Mesendoderm (in vitro differentiated cells): Measurements from ENCODE around the gene HACD3.

Experiments used
- DNase-seq: peaks from one replicate; pipeline ENCODE4 v3.0.0; 2013
- H2AK5ac ChIP-seq: 2 replicates; pipeline ENCODE4 v1.6.1; 2013; ENCODE audit warnings: low read length, inconsistent platforms
- H2BK120ac ChIP-seq: 2 replicates; pipeline ENCODE4 v1.6.1; 2013; ENCODE audit warnings: low read depth, mild to moderate bottlenecking, low read length, moderate library complexity, mixed read lengths
- H2BK15ac ChIP-seq: replicated peaks from 2 replicates; pipeline ENCODE4 v1.6.1; 2013; ENCODE audit warnings: low read depth, mild to moderate bottlenecking, moderate library complexity
- H2BK5ac ChIP-seq: 2 replicates; pipeline ENCODE4 v1.6.1; 2013; ENCODE audit warnings: low read length, inconsistent platforms
- H3K18ac ChIP-seq: 2 replicates; pipeline ENCODE4 v1.6.1; 2013; ENCODE audit warnings: mild to moderate bottlenecking, low read length, mixed read lengths
- H3K23ac ChIP-seq: one replicate; pipeline ENCODE4 v1.6.1; 2013; ENCODE audit warnings: low read length
- H3K27ac ChIP-seq: 2 replicates; pipeline ENCODE4 v1.5.1; 2013; ENCODE audit warnings: low read depth, mild to moderate bottlenecking, inconsistent platforms, low read length, moderate library complexity
- H3K27me3 ChIP-seq: 2 replicates; pipeline ENCODE4 v1.6.1; 2013; ENCODE audit warnings: low read length, control low read depth, mild to moderate bottlenecking, inconsistent platforms; ENCODE audit not compliant: insufficient read depth, poor library complexity
- H3K36me3 ChIP-seq: 2 replicates; pipeline ENCODE4 v1.6.1; 2013; ENCODE audit warnings: low read length, inconsistent platforms; ENCODE audit not compliant: control insufficient read depth, insufficient read depth
- H3K4ac ChIP-seq: one replicate; pipeline ENCODE4 v1.6.1; 2013; ENCODE audit warnings: low read depth, mild to moderate bottlenecking, low read length, moderate library complexity
- H3K4me1 ChIP-seq: 2 replicates; pipeline ENCODE4 v1.6.1; 2013; ENCODE audit warnings: low read depth, low read length, inconsistent platforms; ENCODE audit not compliant: control insufficient read depth
- H3K4me2 ChIP-seq: 2 replicates; pipeline ENCODE4 v1.6.1; 2013; ENCODE audit warnings: low read length
- H3K4me3 ChIP-seq: 2 replicates; pipeline ENCODE4 v1.5.1; 2013; ENCODE audit warnings: mild to moderate bottlenecking, low read length
- H3K56ac ChIP-seq: one replicate; pipeline ENCODE4 v1.6.1; 2013; ENCODE audit warnings: low read length
- H3K79me1 ChIP-seq: 2 replicates; pipeline ENCODE4 v1.6.1; 2013; ENCODE audit warnings: low read length, inconsistent platforms
- H3K79me2 ChIP-seq: 2 replicates; pipeline ENCODE4 v1.6.1; 2013; ENCODE audit warnings: mild to moderate bottlenecking, low read length; ENCODE audit not compliant: control insufficient read depth, insufficient read depth
- H3K9ac ChIP-seq: 2 replicates; pipeline ENCODE4 v1.6.1; 2013; ENCODE audit warnings: low read length, inconsistent platforms
- H4K5ac ChIP-seq: one replicate; pipeline ENCODE4 v1.6.1; 2013; ENCODE audit warnings: low read length
- H4K8ac ChIP-seq: one replicate; pipeline ENCODE4 v1.6.1; 2013; ENCODE audit warnings: low read depth, mild to moderate bottlenecking, control low read depth, low read length, moderate library complexity
- WGBS: extraction: QIAGEN DNeasy Blood & Tissue Kit; methylation state at CpG from one replicate; pipeline ENCODE4 v1.1.7; 2013; ENCODE audit warnings: low lambda C conversion rate, missing lambda C conversion rate; ENCODE audit not compliant: insufficient coverage; ENCODE audit errors: extremely low coverage; 5-methylcytosine and 5-hydroxymethylcytosine counted together

The HACD3 gene

GRCh38 chr15:65584241-65584640 is 54.0 kb downstream of the HACD3 start:
- Histone ChIP-seq H3K36me3 (peaks cover 1% of the 10 kb centered on the region), H4K5ac (no peak overlapping the region), H3K27me3 (no peaks in the 10 kb centered on the region), H3K4me1 (no peaks in the 10 kb centered on the region), H3K79me1 (no peaks in the 10 kb centered on the region), H3K4me3 (no peak overlapping the region), H3K18ac (no peak overlapping the region), H3K4ac (no peak overlapping the region), H3K27ac (no peak overlapping the region), H3K79me2 (no peaks in the 10 kb centered on the region), H2AK5ac (no peak overlapping the region), H4K8ac (no peak overlapping the region), H3K4me2 (no peak overlapping the region), H3K56ac (no peak overlapping the region), H3K23ac (no peak overlapping the region), H2BK5ac (no peak overlapping the region), H2BK120ac (no peak overlapping the region), H2BK15ac (no peak overlapping the region), H3K9ac (no peak overlapping the region)
- DNase-seq, result no peak

- H3K18ac ChIP-seq, result no peak overlapping the region
- H3K27ac ChIP-seq, result no peak overlapping the region
- H2BK15ac ChIP-seq, result no peak overlapping the region
- no peak overlapping the region for H2AK5ac ChIP-seq
- no peaks in the 10 kb centered on the region for H3K79me2 ChIP-seq
- H2BK5ac ChIP-seq, result no peak overlapping the region
- no peak overlapping the region for H2BK120ac ChIP-seq
- H3K36me3 ChIP-seq, result peaks cover 3% of the 10 kb centered on the region
- WGBS, result no CpG with 5 or more reads among the region's 1 CpG
- no peak overlapping the region for H3K56ac ChIP-seq
- no peak overlapping the region for H3K23ac ChIP-seq
- H3K79me1 ChIP-seq, result no peaks in the 10 kb centered on the region
- no peak overlapping the region for H4K5ac ChIP-seq
- no peak overlapping the region for H3K4me2 ChIP-seq
- H3K4ac ChIP-seq, result no peak overlapping the region
- H3K4me1 ChIP-seq, result no peaks in the 10 kb centered on the region
- no peak overlapping the region for H3K9ac ChIP-seq
- H3K4me3 ChIP-seq, result no peak overlapping the region
- H4K8ac ChIP-seq, result no peak overlapping the region
- DNase-seq, result no peak
- no peaks in the 10 kb centered on the region for H3K27me3 ChIP-seq
Measured at GRCh38 chr15:65587094-65587493, 56.8 kb downstream of the HACD3 start.

- Histone ChIP-seq H3K4ac (no peak overlapping the region), H4K8ac (no peak overlapping the region), H3K18ac (no peak overlapping the region), H3K23ac (no peak overlapping the region), H2AK5ac (no peak overlapping the region), H3K27me3 (no peaks in the 10 kb centered on the region), H2BK5ac (no peak overlapping the region), H3K36me3 (peaks cover 4% of the 10 kb centered on the region), H3K79me2 (no peaks in the 10 kb centered on the region), H3K4me1 (no peaks in the 10 kb centered on the region), H3K4me2 (no peak overlapping the region), H4K5ac (no peak overlapping the region), H3K4me3 (no peak overlapping the region), H3K56ac (no peak overlapping the region), H3K9ac (no peak overlapping the region), H3K27ac (no peak overlapping the region), H2BK15ac (no peak overlapping the region), H2BK120ac (no peak overlapping the region), H3K79me1 (no peaks in the 10 kb centered on the region)
- DNase-seq, result peak; percentile 42
- WGBS, result no CpG with 5 or more reads among the region's 3 CpGs
Measured at GRCh38 chr15:65595960-65596359, 65.7 kb downstream of the HACD3 start.

- Histone ChIP-seq H3K36me3 (peaks cover 1% of the 10 kb centered on the region), H2BK15ac (no peak overlapping the region), H3K79me1 (no peaks in the 10 kb centered on the region), H3K23ac (no peak overlapping the region), H3K27me3 (no peaks in the 10 kb centered on the region), H3K18ac (no peak overlapping the region), H3K4me2 (no peak overlapping the region), H3K9ac (no peak overlapping the region), H2AK5ac (no peak overlapping the region), H4K8ac (no peak overlapping the region), H2BK5ac (no peak overlapping the region), H2BK120ac (no peak overlapping the region), H4K5ac (no peak overlapping the region), H3K56ac (no peak overlapping the region), H3K4me3 (no peak overlapping the region), H3K4me1 (no peaks in the 10 kb centered on the region), H3K4ac (no peak overlapping the region), H3K27ac (no peak overlapping the region), H3K79me2 (no peaks in the 10 kb centered on the region)
- no peak for DNase-seq
- WGBS, result 100% methylated on average over 2 of the region's 2 CpGs
Measured at GRCh38 chr15:65598468-65598867, 68.2 kb downstream of the HACD3 start.

GRCh38 chr15:65599677-65600076 is 69.4 kb downstream of the HACD3 start:
- Histone ChIP-seq H3K9ac (no peak overlapping the region), H3K27me3 (no peaks in the 10 kb centered on the region), H2BK120ac (no peak overlapping the region), H3K27ac (no peak overlapping the region), H3K4me2 (no peak overlapping the region), H3K4me1 (no peaks in the 10 kb centered on the region), H3K79me1 (no peaks in the 10 kb centered on the region), H4K5ac (no peak overlapping the region), H3K56ac (no peak overlapping the region), H3K4ac (no peak overlapping the region), H3K23ac (no peak overlapping the region), H2BK15ac (no peak overlapping the region), H2BK5ac (no peak overlapping the region), H3K79me2 (no peaks in the 10 kb centered on the region), H4K8ac (no peak overlapping the region), H3K36me3 (peaks cover 1% of the 10 kb centered on the region), H3K18ac (no peak overlapping the region), H3K4me3 (no peak overlapping the region), H2AK5ac (no peak overlapping the region)
- WGBS, result no CpG with 5 or more reads among the region's 5 CpGs
- no peak for DNase-seq

GRCh38 chr15:65603134-65603533 is 72.9 kb downstream of the HACD3 start:
- H2BK15ac ChIP-seq, result no peak overlapping the region
- no peak overlapping the region for H3K23ac ChIP-seq
- no peak overlapping the region for H3K18ac ChIP-seq
- H3K36me3 ChIP-seq, result peaks cover 2% of the 10 kb centered on the region
- H3K79me1 ChIP-seq, result peaks cover 2% of the 10 kb centered on the region
- no peak overlapping the region for H2AK5ac ChIP-seq
- H4K5ac ChIP-seq, result no peak overlapping the region
- no peak overlapping the region for H3K56ac ChIP-seq
- peaks cover 2% of the 10 kb centered on the region for H3K79me2 ChIP-seq
- H4K8ac ChIP-seq, result no peak overlapping the region
- H2BK120ac ChIP-seq, result no peak overlapping the region
- H3K27me3 ChIP-seq, result no peaks in the 10 kb centered on the region
- no peak overlapping the region for H3K9ac ChIP-seq
- no peaks in the 10 kb centered on the region for H3K4me1 ChIP-seq
- DNase-seq, result no peak
- H3K4me3 ChIP-seq, result no peak overlapping the region
- H2BK5ac ChIP-seq, result no peak overlapping the region
- no CpG with 5 or more reads among the region's 2 CpGs for WGBS
- no peak overlapping the region for H3K4ac ChIP-seq
- no peak overlapping the region for H3K4me2 ChIP-seq
- no peak overlapping the region for H3K27ac ChIP-seq
